Measurements from ENCODE around the gene FCSK. TPM values are rescaled to one million over a fixed set of nuclear protein-coding genes. Genes with fewer than 3 reads are reported as not detected.
A peak's percentile ranks its signal among the peaks of the same experiment; 100 is the strongest.

FCSK gene
- total and polyA plus RNA-seq, 9 donors, result 5.2 to 10.2 (median 7.7) TPM

DNA sequence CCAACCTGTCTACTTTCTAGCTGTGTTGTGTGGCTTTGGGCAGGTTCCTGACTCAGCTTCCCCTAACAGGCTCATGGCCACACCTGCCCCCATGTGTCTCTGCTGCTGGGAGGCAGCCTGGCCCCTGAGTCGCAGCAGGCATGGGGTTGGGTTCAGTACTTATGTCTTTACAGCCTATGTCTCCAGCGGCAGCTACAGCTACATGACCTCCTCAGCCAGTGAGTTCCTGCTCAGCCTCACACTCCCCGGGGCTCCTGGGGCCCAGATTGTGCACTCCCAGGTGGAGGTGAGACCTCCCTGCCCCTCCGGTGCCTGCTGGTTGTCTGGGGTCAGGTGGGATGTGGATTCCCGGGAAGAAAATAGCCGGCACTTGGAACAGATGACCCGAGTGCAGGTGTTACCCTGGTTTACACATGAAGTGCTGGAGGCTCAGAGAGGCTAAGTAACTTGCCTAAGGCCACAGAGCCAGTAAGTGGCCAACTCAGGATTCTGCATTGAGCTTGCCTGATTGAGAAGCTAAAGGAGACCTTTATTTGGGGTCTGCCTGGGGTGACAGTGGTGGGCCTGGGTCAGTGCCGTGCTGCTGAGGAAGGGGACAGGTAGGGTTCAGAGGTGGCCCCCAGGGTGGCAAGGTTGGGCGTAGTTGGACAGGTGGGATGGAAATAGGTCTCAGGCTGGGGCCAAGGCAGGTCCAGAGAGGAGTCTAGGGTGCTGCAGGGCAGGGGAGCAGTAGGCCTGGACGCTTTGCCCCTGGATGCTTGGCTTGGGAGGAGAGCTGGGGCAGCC is 15.9 kb downstream of the FCSK start:
- no peak overlapping the region for H3K4me3 ChIP-seq (ENCODE audit: low read length)
- peaks cover 8% of the 10 kb centered on the region for H3K4me1 ChIP-seq (ENCODE audit: control insufficient read depth, insufficient read depth, low read length)
- DNase-seq, result no peak
- H3K27ac ChIP-seq (ENCODE audit: low read length), result no peak overlapping the region
- H3K27me3 ChIP-seq (ENCODE audit: control insufficient read depth, insufficient read depth, low read length), result no peaks in the 10 kb centered on the region
- H3K9me3 ChIP-seq (replicated peaks; ENCODE audit: control insufficient read depth, low read depth, low read length), result no peaks in the 10 kb centered on the region
- WGBS (ENCODE audit: insufficient coverage), result 92% methylated on average over 7 of the region's 10 CpGs
- H3K36me3 ChIP-seq (ENCODE audit: control insufficient read depth, insufficient read depth, low read length), result peaks cover 34% of the 10 kb centered on the region

GRCh38 chr16:70470927-70471341 is 16.5 kb downstream of the FCSK start:
- Histone ChIP-seq H3K27ac (ENCODE audit: low read length) (no peak overlapping the region), H3K4me3 (ENCODE audit: low read length) (no peak overlapping the region), H3K27me3 (ENCODE audit: control insufficient read depth, insufficient read depth, low read length) (no peaks in the 10 kb centered on the region), H3K9me3 (replicated peaks; ENCODE audit: control insufficient read depth, low read depth, low read length) (no peaks in the 10 kb centered on the region), H3K36me3 (ENCODE audit: control insufficient read depth, insufficient read depth, low read length) (peaks cover 39% of the 10 kb centered on the region), H3K4me1 (ENCODE audit: control insufficient read depth, insufficient read depth, low read length) (peaks cover 8% of the 10 kb centered on the region)
- no peak for DNase-seq
- 56% methylated on average over 12 of the region's 17 CpGs for WGBS (ENCODE audit: insufficient coverage)

GRCh38 chr16:70472786-70473433 is 18.5 kb downstream of the FCSK start:
- Histone ChIP-seq H3K9me3 (replicated peaks; ENCODE audit: control insufficient read depth, low read depth, low read length) (no peaks in the 10 kb centered on the region), H3K27ac (ENCODE audit: low read length) (no peak overlapping the region), H3K4me1 (ENCODE audit: control insufficient read depth, insufficient read depth, low read length) (peaks cover 3% of the 10 kb centered on the region), H3K27me3 (ENCODE audit: control insufficient read depth, insufficient read depth, low read length) (no peaks in the 10 kb centered on the region), H3K4me3 (ENCODE audit: low read length) (no peak overlapping the region), H3K36me3 (ENCODE audit: control insufficient read depth, insufficient read depth, low read length) (peaks cover 34% of the 10 kb centered on the region)
- WGBS (ENCODE audit: insufficient coverage), result 83% methylated on average over 26 of the region's 28 CpGs
- no peak for DNase-seq

DNA sequence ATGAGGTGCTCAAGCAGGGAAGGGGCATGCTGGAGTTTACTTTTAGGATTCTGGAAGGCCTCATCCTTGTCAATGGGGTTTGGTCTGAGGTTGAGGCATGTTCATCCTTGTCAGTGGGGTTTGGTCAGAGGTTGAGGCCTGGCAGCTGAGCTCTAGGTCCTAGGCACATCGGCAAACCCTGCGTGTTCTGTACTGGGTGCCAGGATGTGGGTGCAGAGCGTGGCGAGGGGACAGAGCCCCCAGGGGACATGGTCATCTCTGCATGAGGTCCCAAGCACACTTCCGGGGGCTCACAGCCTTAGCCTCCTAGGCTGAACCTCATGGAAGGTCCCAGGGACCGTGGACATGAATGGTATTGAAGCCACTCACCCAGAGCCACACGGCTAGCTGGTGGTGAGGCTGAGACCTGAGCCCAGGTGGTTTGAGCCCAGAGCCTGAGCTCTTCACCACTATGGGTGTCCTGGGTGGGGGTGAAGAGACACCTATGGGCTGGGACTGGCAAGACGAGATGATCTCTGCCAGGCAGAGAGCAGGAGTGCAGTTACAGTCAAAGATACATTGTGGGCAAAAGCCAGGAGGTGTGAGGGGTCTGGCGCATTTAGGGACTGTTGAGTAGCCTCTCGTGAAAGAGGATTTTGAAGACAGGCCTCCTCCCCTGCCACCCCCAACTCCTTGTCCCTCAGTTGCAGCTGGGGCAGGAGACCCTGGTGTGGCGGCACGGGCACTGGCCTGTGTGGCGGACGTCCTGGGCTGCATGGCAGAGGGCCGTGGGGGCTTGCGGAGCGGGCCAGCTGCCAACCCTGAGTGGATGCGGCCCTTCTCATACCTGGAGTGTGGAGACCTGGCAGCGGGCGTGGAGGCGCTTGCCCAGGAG is 19.3 kb downstream of the FCSK start:
- no peak overlapping the region for H3K27ac ChIP-seq (ENCODE audit: low read length)
- H3K9me3 ChIP-seq (replicated peaks; ENCODE audit: control insufficient read depth, low read depth, low read length), result no peaks in the 10 kb centered on the region
- peaks cover 3% of the 10 kb centered on the region for H3K4me1 ChIP-seq (ENCODE audit: control insufficient read depth, insufficient read depth, low read length)
- H3K4me3 ChIP-seq (ENCODE audit: low read length), result no peak overlapping the region
- no peak for DNase-seq
- WGBS (ENCODE audit: insufficient coverage), result 89% methylated on average over 16 of the region's 21 CpGs
- H3K36me3 ChIP-seq (ENCODE audit: control insufficient read depth, insufficient read depth, low read length), result peaks cover 42% of the 10 kb centered on the region
- H3K27me3 ChIP-seq (ENCODE audit: control insufficient read depth, insufficient read depth, low read length), result no peaks in the 10 kb centered on the region

- WGBS (ENCODE audit: insufficient coverage), result 90% methylated on average over 14 of the region's 22 CpGs
- Histone ChIP-seq H3K9me3 (replicated peaks; ENCODE audit: control insufficient read depth, low read depth, low read length) (no peaks in the 10 kb centered on the region), H3K4me3 (ENCODE audit: low read length) (no peak overlapping the region), H3K27me3 (ENCODE audit: control insufficient read depth, insufficient read depth, low read length) (no peaks in the 10 kb centered on the region), H3K27ac (ENCODE audit: low read length) (no peak overlapping the region), H3K4me1 (ENCODE audit: control insufficient read depth, insufficient read depth, low read length) (peaks cover 3% of the 10 kb centered on the region), H3K36me3 (ENCODE audit: control insufficient read depth, insufficient read depth, low read length) (peaks cover 49% of the 10 kb centered on the region)
- no peak for DNase-seq
These were observed 20.1 kb downstream of the FCSK start for GRCh38 chr16:70474320-70475053.

DNA sequence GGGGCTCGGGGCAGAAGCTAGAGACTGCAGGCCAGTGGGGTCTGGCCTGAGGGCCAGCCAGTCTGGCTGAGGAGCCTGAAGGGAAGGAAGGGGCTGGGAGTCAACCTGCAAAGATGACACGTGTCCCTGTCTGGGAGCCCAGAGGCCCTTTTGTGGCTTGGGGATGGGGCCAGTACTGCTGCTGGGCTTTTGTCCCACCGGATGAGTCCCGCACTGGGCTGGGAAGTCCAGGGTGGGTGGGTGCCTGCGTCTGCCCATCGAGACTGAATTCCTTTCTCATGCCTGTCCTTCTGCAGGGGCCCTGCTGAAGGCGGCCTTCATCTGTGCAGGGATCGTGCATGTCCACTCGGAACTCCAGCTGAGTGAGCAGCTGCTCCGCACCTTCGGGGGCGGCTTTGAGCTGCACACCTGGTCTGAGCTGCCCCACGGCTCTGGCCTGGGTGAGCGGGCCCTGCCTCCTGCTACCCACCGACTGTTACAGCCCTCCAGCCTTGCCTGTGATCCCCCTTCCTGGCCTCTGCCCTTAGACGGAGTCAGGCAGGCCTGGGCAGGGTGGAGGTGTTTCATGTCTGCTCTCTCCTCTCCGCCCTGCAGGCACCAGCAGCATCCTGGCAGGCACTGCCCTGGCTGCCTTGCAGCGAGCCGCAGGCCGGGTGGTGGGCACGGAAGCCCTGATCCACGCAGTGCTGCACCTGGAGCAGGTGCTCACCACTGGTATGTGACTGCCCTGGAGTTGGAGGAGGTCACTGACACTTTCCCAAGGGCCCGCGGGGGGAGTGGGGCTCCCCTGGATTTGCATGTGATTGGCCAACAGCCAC is 20.9 kb downstream of the FCSK start:
- no peak overlapping the region for H3K4me3 ChIP-seq (ENCODE audit: low read length)
- 66% methylated on average over 20 of the region's 24 CpGs for WGBS (ENCODE audit: insufficient coverage)
- H3K4me1 ChIP-seq (ENCODE audit: control insufficient read depth, insufficient read depth, low read length), result peaks cover 3% of the 10 kb centered on the region
- no peaks in the 10 kb centered on the region for H3K9me3 ChIP-seq (replicated peaks; ENCODE audit: control insufficient read depth, low read depth, low read length)
- DNase-seq, result no peak
- peaks cover 54% of the 10 kb centered on the region for H3K36me3 ChIP-seq (ENCODE audit: control insufficient read depth, insufficient read depth, low read length)
- no peak overlapping the region for H3K27ac ChIP-seq (ENCODE audit: low read length)
- H3K27me3 ChIP-seq (ENCODE audit: control insufficient read depth, insufficient read depth, low read length), result no peaks in the 10 kb centered on the region

DNA sequence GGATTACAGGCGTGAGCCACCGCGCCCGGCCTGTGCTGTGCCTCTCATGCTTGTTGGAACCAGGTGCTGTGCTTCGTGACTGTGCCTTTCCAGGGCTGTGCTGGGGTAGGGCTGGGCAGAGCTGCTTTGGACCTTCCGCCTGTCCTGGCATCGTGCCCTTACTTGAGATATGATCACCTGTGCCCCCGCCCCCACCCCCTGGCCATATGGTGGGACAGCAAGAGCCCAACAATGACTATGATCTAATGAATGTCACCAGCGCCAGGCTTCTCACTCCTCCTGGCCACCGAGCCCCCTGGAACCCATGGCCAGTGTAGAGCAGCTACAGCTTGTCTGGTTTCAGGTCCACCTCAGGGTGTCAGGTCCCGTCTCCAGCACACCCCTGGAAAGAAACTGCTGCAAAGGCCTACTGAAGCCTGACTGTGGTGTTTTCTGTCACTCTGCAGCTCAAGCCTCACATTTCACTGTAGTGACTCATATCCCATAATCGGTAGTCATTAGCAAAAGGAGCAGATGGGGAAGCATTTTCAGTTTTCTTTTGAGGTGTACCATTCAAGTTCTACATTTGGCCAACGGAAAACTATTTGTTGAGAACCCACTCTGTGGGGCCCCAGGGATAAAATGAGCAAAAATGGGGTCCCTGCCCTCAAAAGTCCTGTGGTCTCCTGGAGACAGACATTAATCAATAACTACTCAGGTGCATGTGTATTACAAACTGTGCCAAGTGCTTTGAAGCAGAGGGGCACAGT is 22.1 kb downstream of the FCSK start:
- H3K36me3 ChIP-seq (ENCODE audit: control insufficient read depth, insufficient read depth, low read length), result peaks cover 64% of the 10 kb centered on the region
- H3K4me1 ChIP-seq (ENCODE audit: control insufficient read depth, insufficient read depth, low read length), result peaks cover 3% of the 10 kb centered on the region
- no peaks in the 10 kb centered on the region for H3K27me3 ChIP-seq (ENCODE audit: control insufficient read depth, insufficient read depth, low read length)
- H3K4me3 ChIP-seq (ENCODE audit: low read length), result no peak overlapping the region
- H3K9me3 ChIP-seq (replicated peaks; ENCODE audit: control insufficient read depth, low read depth, low read length), result no peaks in the 10 kb centered on the region
- peak; percentile 48 for DNase-seq
- 87% methylated on average over 12 of the region's 13 CpGs for WGBS (ENCODE audit: insufficient coverage)
- H3K27ac ChIP-seq (ENCODE audit: low read length), result peak overlapping the region; percentile 82

DNA sequence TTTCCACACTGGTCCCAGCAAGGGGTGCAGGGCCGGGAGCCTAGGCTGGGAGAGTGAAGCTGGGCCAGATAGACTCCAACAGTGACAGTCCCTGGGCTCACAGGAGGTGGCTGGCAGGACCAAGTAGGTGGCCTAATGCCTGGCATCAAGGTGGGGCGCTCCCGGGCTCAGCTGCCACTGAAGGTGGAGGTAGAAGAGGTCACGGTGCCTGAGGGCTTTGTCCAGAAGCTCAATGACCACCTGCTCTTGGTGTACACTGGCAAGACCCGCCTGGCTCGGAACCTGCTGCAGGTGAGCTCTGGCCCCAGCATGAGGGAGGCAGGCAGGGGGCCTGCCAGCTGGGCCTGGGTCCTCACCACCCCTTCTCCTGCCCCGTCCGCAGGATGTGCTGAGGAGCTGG is 23.8 kb downstream of the FCSK start:
- no peak overlapping the region for H3K27ac ChIP-seq (ENCODE audit: low read length)
- no peak overlapping the region for H3K4me3 ChIP-seq (ENCODE audit: low read length)
- H3K27me3 ChIP-seq (ENCODE audit: control insufficient read depth, insufficient read depth, low read length), result no peaks in the 10 kb centered on the region
- 89% methylated on average over 8 of the region's 8 CpGs for WGBS (ENCODE audit: insufficient coverage)
- no peaks in the 10 kb centered on the region for H3K9me3 ChIP-seq (replicated peaks; ENCODE audit: control insufficient read depth, low read depth, low read length)
- DNase-seq, result no peak
- peaks cover 3% of the 10 kb centered on the region for H3K4me1 ChIP-seq (ENCODE audit: control insufficient read depth, insufficient read depth, low read length)
- H3K36me3 ChIP-seq (ENCODE audit: control insufficient read depth, insufficient read depth, low read length), result peaks cover 73% of the 10 kb centered on the region

All from muscle of leg (tissue), 11 donors.